GM18870 (cell line): ENCODE results near the gene SLC47A1.
"Not testable (repeated sequence)": the region's sequence is repeated elsewhere in the genome, so short reads cannot be mapped to it uniquely, and the experiment has no call there.

Experiments used
- ATAC-seq: cut with Tn5 transposase; IDR thresholded peaks from one replicate; pipeline ENCODE4 v1.9.1; 2021; ENCODE audit warnings: moderate library complexity; ENCODE audit not compliant: unreplicated experiment

The SLC47A1 gene

GRCh38 chr17:19533718-19534561 is at the start of gene SLC47A1:
TSS of gene SLC47A1 (plus strand) at chr17:19533854. CDS start at chr17:19533940, 86 bp downstream.
- no peak for ATAC-seq

GRCh38 chr17:19485800-19486340 is 47.8 kb upstream of the SLC47A1 start:
- no peak for ATAC-seq

- ATAC-seq: no peak
Measured at GRCh38 chr17:19486351-19487023, 47.2 kb upstream of the SLC47A1 start.

- no peak for ATAC-seq
Measured at GRCh38 chr17:19487024-19487600, 46.5 kb upstream of the SLC47A1 start.

- ATAC-seq: no peak
Measured at GRCh38 chr17:19492141-19492540, 41.5 kb upstream of the SLC47A1 start.

GRCh38 chr17:19494961-19495806 is 38.5 kb upstream of the SLC47A1 start:
- ATAC-seq: no peak

- ATAC-seq: no peak
Measured at GRCh38 chr17:19495828-19496528, 37.7 kb upstream of the SLC47A1 start.

GRCh38 chr17:19497624-19498023 is 36.0 kb upstream of the SLC47A1 start:
- ATAC-seq: no peak

GRCh38 chr17:19501219-19501618 is 32.4 kb upstream of the SLC47A1 start:
- ATAC-seq: no peak

GRCh38 chr17:19502517-19502916 is 31.1 kb upstream of the SLC47A1 start:
- no peak for ATAC-seq

- ATAC-seq: not testable (repeated sequence)
Measured at GRCh38 chr17:19505561-19505960, 28.1 kb upstream of the SLC47A1 start.

- peak; percentile 55 for ATAC-seq
Measured at GRCh38 chr17:19507775-19508576, 25.7 kb upstream of the SLC47A1 start.

- ATAC-seq: peak; percentile 20
Measured at GRCh38 chr17:19508577-19508867, 25.1 kb upstream of the SLC47A1 start.

GRCh38 chr17:19509281-19509852 is 24.3 kb upstream of the SLC47A1 start:
- ATAC-seq: not testable (repeated sequence)

GRCh38 chr17:19510903-19511302 is 22.8 kb upstream of the SLC47A1 start:
- no peak for ATAC-seq

- no peak for ATAC-seq
Measured at GRCh38 chr17:19513897-19514488, 19.7 kb upstream of the SLC47A1 start.

- ATAC-seq: no peak
Measured at GRCh38 chr17:19517699-19518098, 16.0 kb upstream of the SLC47A1 start.

GRCh38 chr17:19519388-19520291 is 14.0 kb upstream of the SLC47A1 start:
- ATAC-seq: not testable (repeated sequence)
